Thyroid gland (tissue), 4 donors: Measurements from ENCODE around the gene MRPL46.

Experiments used
- CTCF ChIP-seq, 6 experiments: fragments of 200-600 bp in 3 of 6; fragments of 450-650 bp in 3 of 6; sonication (generic) in 3 of 6; IDR thresholded peaks; one replicate each; pipeline ENCODE4 v1.5.1; 2016 to 2019; ENCODE audit warnings: antibody characterized with exemption in 6 of 6, mild to moderate bottlenecking in 2 of 6, inconsistent platforms in 1 of 6, moderate library complexity in 1 of 6
- POLR2A ChIP-seq, 2 donors: fragments of 450-650 bp; IDR thresholded peaks; one replicate each; pipeline ENCODE4 v1.6.1; 2017; ENCODE audit warnings: antibody characterized with exemption in 2 of 2, mild to moderate bottlenecking in 2 of 2, moderate library complexity in 1 of 2

GRCh38 chr15:88498996-88499395 is 31.8 kb upstream of the MRPL46 start:
- TF ChIP-seq CTCF (IDR thresholded peaks at IDR 0.05) (no peak), POLR2A (IDR thresholded peaks at IDR 0.05) (no peak)
